IMR-90 (cell line): ENCODE measurements around the gene PPP1R14C. TPM values are rescaled to one million over a fixed set of nuclear protein-coding genes. Genes with fewer than 3 reads are reported as not detected.
A peak's percentile ranks its signal among the peaks of the same experiment; 100 is the strongest.

Experiments used
- ATAC-seq: fragments of 200-7000 bp; cut with Tn5 transposase; 2 replicates; pipeline ENCODE4 v1.9.1; 2020; ENCODE audit warnings: low read depth, mild to moderate bottlenecking, moderate library complexity
- BruUV-seq: library from RNA; stranded (reverse); fragments of 400-500 nt; replicated peaks from 2 replicates; lab custom pipeline; 2021; lab: Mats Ljungman, UMichigan
- CTCF ChIA-PET: fragments of 300-600 bp; formaldehyde crosslinking; extraction: SDS; loops from one replicate; lab custom pipeline; 2021; ENCODE audit warnings: antibody characterized with exemption; lab: Yijun Ruan, JAX
- POLR2A ChIA-PET: fragments of 300-600 bp; sonication (Branson Sonifier 250); formaldehyde crosslinking; loops from one replicate; lab custom pipeline; 2022; ENCODE audit warnings: antibody characterized with exemption; ENCODE audit not compliant: unreplicated experiment; lab: Charles Lee
- DNase-seq: peaks from one replicate; pipeline ENCODE4 v3.0.0; 2013
- H2AFZ ChIP-seq: replicated peaks from 2 replicates; pipeline ENCODE3; 2013; ENCODE audit warnings: low read length, mild to moderate bottlenecking; ENCODE audit not compliant: poor library complexity
- H2AK5ac ChIP-seq: 2 replicates; pipeline ENCODE4 v1.6.1; 2013; ENCODE audit warnings: low read depth, low read length, inconsistent platforms
- H2AK9ac ChIP-seq: replicated peaks from 2 replicates; pipeline ENCODE3; 2013; ENCODE audit warnings: mild to moderate bottlenecking, low read depth, low read length, moderate library complexity; ENCODE audit not compliant: poor library complexity
- H2BK120ac ChIP-seq: 2 replicates; pipeline ENCODE4 v1.6.1; 2013; ENCODE audit warnings: low read depth, low read length, inconsistent platforms
- H2BK15ac ChIP-seq: 3 replicates; pipeline ENCODE4 v1.6.1; 2013; ENCODE audit warnings: low read depth, low read length, inconsistent platforms
- H2BK20ac ChIP-seq: 2 replicates; pipeline ENCODE4 v1.6.1; 2013; ENCODE audit warnings: low read depth, mild to moderate bottlenecking, inconsistent platforms, low read length, moderate library complexity
- H2BK5ac ChIP-seq: 2 replicates; pipeline ENCODE4 v1.6.1; 2013; ENCODE audit warnings: mild to moderate bottlenecking, low read depth, low read length, inconsistent platforms; ENCODE audit not compliant: poor library complexity, severe bottlenecking
- H3K14ac ChIP-seq: replicated peaks from 2 replicates; pipeline ENCODE4 v1.6.1; 2013; ENCODE audit warnings: low read depth, low read length, inconsistent platforms
- H3K18ac ChIP-seq: 2 replicates; pipeline ENCODE4 v1.6.1; 2013; ENCODE audit warnings: low read depth, low read length, control low read depth
- H3K23ac ChIP-seq: 2 replicates; pipeline ENCODE4 v1.6.1; 2013; ENCODE audit warnings: low read depth, low read length, inconsistent platforms
- H3K27ac ChIP-seq: 2 replicates; pipeline ENCODE4 v1.5.1; 2013; ENCODE audit warnings: mild to moderate bottlenecking, control low read depth, low read length; ENCODE audit not compliant: insufficient read depth
- H3K27me3 ChIP-seq: 2 replicates; pipeline ENCODE4 v1.6.1; 2013; ENCODE audit warnings: low read length; ENCODE audit not compliant: control insufficient read depth, insufficient read depth
- H3K36me3 ChIP-seq: 2 replicates; pipeline ENCODE4 v1.6.1; 2013; ENCODE audit warnings: low read length, mixed read lengths; ENCODE audit not compliant: control insufficient read depth, insufficient read depth
- H3K4ac ChIP-seq: 2 replicates; pipeline ENCODE4 v1.6.1; 2013; ENCODE audit warnings: low read depth, low read length, inconsistent platforms
- H3K4me1 ChIP-seq: 2 replicates; pipeline ENCODE4 v1.6.1; 2013; ENCODE audit warnings: low read length, mixed read lengths; ENCODE audit not compliant: control insufficient read depth, insufficient read depth
- H3K4me2 ChIP-seq: 2 replicates; pipeline ENCODE4 v1.6.1; 2013; ENCODE audit warnings: low read depth, mild to moderate bottlenecking, control low read depth, low read length, moderate library complexity
- H3K4me3 ChIP-seq: 2 replicates; pipeline ENCODE4 v1.5.1; 2013; ENCODE audit warnings: low read depth, mild to moderate bottlenecking, control low read depth, low read length, moderate library complexity; ENCODE audit not compliant: insufficient read depth
- H3K56ac ChIP-seq: 2 replicates; pipeline ENCODE4 v1.6.1; 2013; ENCODE audit warnings: low read length, inconsistent platforms; ENCODE audit not compliant: insufficient read depth; ENCODE audit errors: extremely low read depth
- H3K79me1 ChIP-seq, 2 experiments: 2 replicates each; pipeline ENCODE4 v1.6.1; 2013; ENCODE audit warnings: low read length in 2 of 2, inconsistent platforms in 1 of 2, low read depth in 1 of 2
- H3K9ac ChIP-seq: 2 replicates; pipeline ENCODE4 v1.6.1; 2013; ENCODE audit warnings: low read depth, low read length, control low read depth
- H3K9me1 ChIP-seq: 2 replicates; pipeline ENCODE4 v1.6.1; 2013; ENCODE audit warnings: low read length, inconsistent platforms; ENCODE audit not compliant: insufficient read depth
- H3K9me3 ChIP-seq: 2 replicates; pipeline ENCODE4 v1.6.1; 2013; ENCODE audit warnings: low read length; ENCODE audit not compliant: control insufficient read depth, insufficient read depth
- H4K20me1 ChIP-seq: 2 replicates; pipeline ENCODE4 v1.6.1; 2013; ENCODE audit warnings: low read length, inconsistent platforms; ENCODE audit not compliant: insufficient read depth
- H4K5ac ChIP-seq: 2 replicates; pipeline ENCODE4 v1.6.1; 2013; ENCODE audit warnings: mild to moderate bottlenecking, low read depth, low read length, control low read depth
- H4K8ac ChIP-seq, 2 experiments: 2 replicates each; pipeline ENCODE4 v1.6.1; 2013; ENCODE audit warnings: low read depth in 2 of 2, low read length in 2 of 2, control low read depth in 1 of 2, inconsistent platforms in 1 of 2
- H4K91ac ChIP-seq: 2 replicates; pipeline ENCODE4 v1.6.1; 2013; ENCODE audit warnings: low read depth, low read length, inconsistent platforms; ENCODE audit not compliant: insufficient read depth
- MAFK ChIP-seq: IDR thresholded peaks from 2 replicates; pipeline ENCODE4 v1.6.1; 2012; ENCODE audit warnings: low read depth, low read length, improper control_type of control experiment
- RAD21 ChIP-seq: IDR thresholded peaks from 2 replicates; pipeline ENCODE4 v1.6.1; 2012; ENCODE audit warnings: low read length, improper control_type of control experiment
- WGBS, 2 experiments: methylation state at CpG; one replicate each; pipeline versions ENCODE4 v1.1.5 to v1.1.7; 2013; ENCODE audit warnings: missing lambda C conversion rate in 2 of 2; ENCODE audit not compliant: insufficient read length in 1 of 2; ENCODE audit errors: extremely low coverage in 2 of 2; 5-methylcytosine and 5-hydroxymethylcytosine counted together
- dilution Hi-C: fragments of 300-500 bp; cut with HindIII; formaldehyde crosslinking; loops from one replicate; pipeline ENCODE4 v1.14.3; 2018; ENCODE audit warnings: low sequenced_read_pairs; ENCODE audit not compliant: unreplicated experiment
- in situ Hi-C: fragments of 300-500 bp; cut with MboI; formaldehyde crosslinking; loops from 3 replicates; pipeline ENCODE4 v1.14.3; 2019; ENCODE audit warnings: low sequenced_read_pairs, inconsistent platforms, mixed read lengths
- intact Hi-C: fragments of 100-400 bp; cut with micrococcal nuclease; formaldehyde crosslinking; loops from 2 replicates; pipeline ENCODE4 v1.10.0; 2022
- polyA plus RNA-seq, 3 experiments: library from polyadenylated mRNA; depleted of rRNA; stranded (reverse); fragments of >200 nt; gene quantifications; 2 replicates each; pipeline ENCODE4 v1.2.3, GENCODE V29; 2012; ENCODE audit warnings: low replicate concordance in 1 of 3
- total RNA-seq: library from RNA; depleted of rRNA; stranded (reverse); fragments of >200 nt; gene quantifications from 2 replicates; pipeline ENCODE4 v1.2.3, GENCODE V29; 2012

PPP1R14C gene
- total and polyA plus RNA-seq, 2 of the 4 experiments (the other 2 are of a cell fraction) = not detected

DNA sequence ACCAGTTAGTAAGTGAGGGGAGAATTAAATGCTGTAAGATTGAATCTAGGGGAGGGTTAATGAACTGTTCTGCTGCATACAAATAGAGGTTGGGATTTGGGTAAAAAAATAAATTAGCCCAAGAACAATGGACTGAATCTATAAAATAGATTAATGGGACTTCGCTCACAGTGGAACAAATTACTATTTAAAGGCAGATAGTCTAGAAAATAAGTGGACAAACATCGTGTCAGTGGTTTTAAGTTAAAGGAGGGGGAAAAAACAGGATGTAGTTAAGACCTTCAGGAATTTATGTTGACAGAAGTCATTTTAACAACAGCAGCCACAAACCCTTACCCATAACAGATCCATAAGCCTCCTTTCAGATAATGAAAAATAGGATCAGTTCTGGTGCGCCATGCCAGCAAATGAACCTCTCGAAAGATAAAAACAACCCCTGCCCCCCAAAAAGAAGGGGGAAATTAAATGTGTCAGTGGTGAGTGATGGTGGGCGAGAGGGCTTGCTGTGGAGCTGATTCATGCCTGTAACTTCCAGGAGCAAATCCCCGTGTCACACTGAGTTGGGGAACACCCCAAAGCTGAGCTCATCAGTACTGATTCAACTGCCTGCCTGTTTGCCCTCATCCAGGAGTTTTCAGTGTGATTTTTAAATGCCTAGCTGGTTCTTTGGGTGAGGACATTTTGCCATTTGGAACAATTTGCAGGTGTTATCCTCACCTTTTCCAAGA is 86.8 kb downstream of the PPP1R14C start:
- Histone ChIP-seq H2AK5ac (no peak overlapping the region), H3K9me3 (no peaks in the 10 kb centered on the region), H3K56ac (no peak overlapping the region), H3K18ac (no peak overlapping the region), H2BK15ac (no peak overlapping the region), H4K8ac (no peak overlapping the region), H3K4me1 (peaks cover 7% of the 10 kb centered on the region; the same call in 1 of the 2 replicates), H2BK5ac (no peak overlapping the region), H3K27me3 (no peaks in the 10 kb centered on the region), H3K23ac (no peak overlapping the region), H2AK9ac (no peak overlapping the region), H2BK120ac (no peak overlapping the region), H3K27ac (no peak overlapping the region), H3K4me2 (no peak overlapping the region), H3K36me3 (no peaks in the 10 kb centered on the region), H4K5ac (no peak overlapping the region), H4K91ac (no peak overlapping the region), H3K14ac (no peak overlapping the region), H3K4ac (no peak overlapping the region), H3K9ac (no peak overlapping the region), H3K9me1 (no peaks in the 10 kb centered on the region), H4K20me1 (no peaks in the 10 kb centered on the region), H3K79me1 (no peaks in the 10 kb centered on the region), H2AFZ (no peak overlapping the region), H3K4me3 (no peak overlapping the region), H2BK20ac (no peak overlapping the region)
- CTCF ChIA-PET = no interaction called here
- POLR2A ChIA-PET = no interaction called here
- intact Hi-C loops = no loop called here
- peak; percentile 55; the same call in 1 of the 2 replicates for ATAC-seq
- in situ Hi-C loops = no loop called here
- peak; percentile 56 for DNase-seq
- dilution Hi-C loops = no loop called here
- TF ChIP-seq MAFK = 0 out of 2 replicates have a peak, but pooled peaks have one; percentile 3
- no peak for TF ChIP-seq RAD21
- BruUV-seq = no TSS peak
- WGBS, 2 experiments = no CpG with 5 or more reads among the region's 6 CpGs
